HG03571 (cell line): ENCODE data around the gene TRIM65.

Experiments
- ATAC-seq: cut with Tn5 transposase; IDR thresholded peaks from one replicate; pipeline ENCODE4 v1.9.1; 2021; ENCODE audit not compliant: unreplicated experiment

Gene TRIM65

DNA sequence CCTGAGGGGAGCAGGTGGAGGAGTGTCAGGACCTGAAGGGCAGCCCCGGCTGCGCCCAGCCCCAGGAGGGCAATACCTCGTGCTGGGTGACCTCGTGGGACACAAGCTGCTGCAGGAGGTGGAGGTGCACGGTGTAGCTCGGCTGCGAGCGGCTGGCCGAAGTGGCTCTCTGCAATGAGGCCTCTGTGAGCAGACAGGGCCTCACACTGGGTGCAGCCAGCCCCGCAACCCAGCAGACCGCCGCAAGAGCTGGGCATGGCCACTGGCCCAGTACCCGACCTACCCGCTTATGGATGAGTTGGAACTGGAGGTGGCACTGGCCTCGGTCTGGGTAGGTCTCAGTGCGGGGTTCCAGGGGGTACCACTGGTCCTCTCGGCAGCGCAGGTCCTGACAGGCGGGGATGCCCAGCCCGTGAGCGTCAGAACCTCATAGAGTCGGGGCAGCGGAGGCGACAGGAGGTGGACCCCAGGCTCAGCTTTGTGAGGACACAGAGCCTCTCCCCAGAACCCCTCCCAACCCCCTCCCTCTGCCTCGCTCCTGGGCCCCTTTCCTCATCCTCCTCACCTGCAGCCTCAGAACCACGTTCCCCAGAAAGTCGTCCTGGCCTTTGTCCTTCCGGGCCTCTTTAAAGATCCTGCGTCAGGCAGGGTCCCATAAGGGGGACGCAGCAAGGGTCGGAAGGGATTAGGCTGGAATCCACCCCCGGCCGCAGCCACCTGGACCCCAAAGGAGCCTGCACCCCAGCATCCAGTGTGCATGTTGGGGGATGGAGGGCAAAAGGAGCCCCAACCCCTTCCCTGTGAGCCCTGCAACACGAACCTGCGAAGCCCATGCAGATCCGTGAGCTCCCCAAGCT, 56.6 kb downstream of the TRIM65 start:
- no peak for ATAC-seq
